ENCODE data around the gene NODAL.

The NODAL gene

GRCh38 chr10:70475661-70476060, 34.2 kb upstream of the NODAL start:
- no peaks in the 10 kb centered on the region for H3K9me3 Mint-ChIP-seq
- H3K36me3 Mint-ChIP-seq, result peaks cover 6% of the 10 kb centered on the region
- H3K4me1 Mint-ChIP-seq, result peaks cover 45% of the 10 kb centered on the region
- H3K27ac Mint-ChIP-seq, result peak overlapping the region; percentile 14
- H3K4me3 Mint-ChIP-seq, result no peak overlapping the region
- DNase-seq (ENCODE audit: low spot score in 2 of 2) (no peak), ATAC-seq (peak; percentile 38)

GRCh38 chr10:70474780-70475179, 33.3 kb upstream of the NODAL start:
- Mint-ChIP-seq H3K9me3 (no peaks in the 10 kb centered on the region), H3K27ac (no peak overlapping the region), H3K36me3 (peaks cover 6% of the 10 kb centered on the region), H3K4me1 (peaks cover 36% of the 10 kb centered on the region), H3K4me3 (no peak overlapping the region)
- DNase-seq (ENCODE audit: low spot score in 2 of 2) (no peak), ATAC-seq (no peak)

DNA sequence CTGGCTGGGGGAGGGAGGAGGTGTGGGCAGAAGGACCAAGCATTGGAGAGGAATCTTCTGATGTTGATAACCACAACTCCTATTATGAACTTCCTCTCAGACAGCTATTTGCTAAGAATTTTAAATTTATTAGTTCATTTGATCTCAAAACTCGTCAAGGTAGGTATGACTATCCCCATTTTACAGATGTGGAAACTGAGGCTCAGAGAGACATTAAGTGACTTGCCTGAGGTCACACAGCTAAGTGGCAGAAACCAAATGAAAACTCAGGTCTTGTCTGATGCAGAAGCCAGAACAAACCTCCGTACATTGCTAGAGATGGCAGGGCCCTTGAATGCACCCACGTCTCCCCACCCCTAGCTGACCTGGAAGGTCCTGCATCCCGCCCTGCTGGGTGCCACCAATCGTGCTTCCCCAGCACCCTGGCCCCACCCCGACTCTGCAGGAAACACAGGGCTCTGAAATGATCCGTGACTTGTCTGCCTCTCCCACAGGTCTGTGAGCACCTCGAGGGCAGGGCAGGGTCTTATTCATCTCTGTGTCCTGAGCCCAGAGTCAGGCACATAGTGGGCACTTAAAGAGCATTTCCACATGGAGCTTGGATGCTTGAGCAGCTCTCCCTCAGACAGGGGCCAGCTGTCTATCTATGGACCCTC, 31.4 kb upstream of the NODAL start:
- Mint-ChIP-seq H3K4me3 (no peak overlapping the region), H3K9me3 (no peaks in the 10 kb centered on the region), H3K4me1 (peaks cover 26% of the 10 kb centered on the region), H3K27ac (no peak overlapping the region), H3K36me3 (peaks cover 6% of the 10 kb centered on the region)
- DNase-seq (ENCODE audit: low spot score in 2 of 2) (no peak), ATAC-seq (no peak)

GRCh38 chr10:70466951-70467350, 25.5 kb upstream of the NODAL start:
- no peak for ATAC-seq
- no peaks in the 10 kb centered on the region for H3K36me3 Mint-ChIP-seq
- H3K4me1 Mint-ChIP-seq, result no peaks in the 10 kb centered on the region

DNA sequence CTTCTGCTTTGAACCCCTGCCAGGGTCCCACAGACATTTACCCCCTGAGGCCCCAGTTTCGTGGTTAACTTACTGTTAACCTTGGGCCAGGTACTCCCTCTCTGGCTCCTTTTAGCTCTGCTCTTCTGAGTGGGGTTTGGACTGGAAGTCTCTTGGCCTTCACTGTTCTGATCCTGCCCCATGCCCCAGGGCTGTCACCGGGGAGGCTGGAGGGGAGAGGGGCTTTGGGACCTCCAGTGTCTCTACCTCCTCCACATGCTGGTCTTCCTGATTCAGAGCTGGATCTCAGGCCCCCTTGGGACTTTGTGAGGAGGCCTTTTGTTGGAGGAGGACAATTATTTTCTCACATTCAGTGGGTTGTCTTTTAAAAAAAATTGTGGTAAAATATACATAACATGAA, 24.4 kb upstream of the NODAL start:
- Mint-ChIP-seq H3K4me3 (no peak overlapping the region), H3K27ac (no peak overlapping the region), H3K9me3 (no peaks in the 10 kb centered on the region), H3K36me3 (no peaks in the 10 kb centered on the region), H3K4me1 (no peaks in the 10 kb centered on the region)
- DNase-seq (ENCODE audit: low spot score in 2 of 2) (no peak), ATAC-seq (no peak)

More at GRCh38 chr10:70466951-70467350, 25.5 kb upstream of the NODAL start:
- no peak for DNase-seq (ENCODE audit: low spot score in 2 of 2)
- H3K9me3 Mint-ChIP-seq, result no peaks in the 10 kb centered on the region
- H3K27ac Mint-ChIP-seq, result peak overlapping the region; percentile 65
- no peak overlapping the region for H3K4me3 Mint-ChIP-seq

DNA sequence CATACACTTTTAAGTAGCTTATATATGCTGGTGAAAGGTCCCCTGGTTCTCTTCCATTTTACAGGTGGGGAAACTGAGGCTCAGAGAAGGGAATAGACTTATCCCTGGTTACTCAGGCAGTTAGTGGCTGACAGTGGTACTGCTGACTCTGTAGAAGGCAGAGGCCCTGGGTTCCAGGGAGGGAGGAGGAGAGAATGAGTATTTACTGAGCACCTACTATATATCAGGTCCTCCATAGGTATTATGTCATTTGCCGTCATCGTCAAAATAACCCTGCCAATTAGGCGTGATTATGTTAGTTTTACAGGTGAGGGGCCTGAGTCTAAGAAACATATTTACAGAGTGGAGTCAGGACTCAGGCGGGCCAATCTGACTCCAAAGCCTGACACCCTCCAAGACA, 23.8 kb upstream of the NODAL start:
- no peaks in the 10 kb centered on the region for H3K4me1 Mint-ChIP-seq
- H3K4me3 Mint-ChIP-seq, result no peak overlapping the region
- H3K9me3 Mint-ChIP-seq, result no peaks in the 10 kb centered on the region
- H3K27ac Mint-ChIP-seq, result no peak overlapping the region
- ATAC-seq, result no peak
- H3K36me3 Mint-ChIP-seq, result no peaks in the 10 kb centered on the region
- DNase-seq (ENCODE audit: low spot score in 2 of 2), result no peak

- Mint-ChIP-seq H3K27ac (no peak overlapping the region), H3K9me3 (no peaks in the 10 kb centered on the region), H3K4me1 (peaks cover 6% of the 10 kb centered on the region), H3K4me3 (no peak overlapping the region), H3K36me3 (no peaks in the 10 kb centered on the region)
- DNase-seq (ENCODE audit: low spot score in 2 of 2), result no peak
- ATAC-seq, result no peak
Observed at GRCh38 chr10:70462349-70462984, 21.0 kb upstream of the NODAL start.

- ATAC-seq (peak; percentile 62), DNase-seq (ENCODE audit: low spot score in 2 of 2) (peak in 1 of 2 donors; percentile 65)
- H3K4me3 Mint-ChIP-seq, result no peak overlapping the region
- no peak overlapping the region for H3K27ac Mint-ChIP-seq
- no peaks in the 10 kb centered on the region for H3K36me3 Mint-ChIP-seq
- no peaks in the 10 kb centered on the region for H3K9me3 Mint-ChIP-seq
- H3K4me1 Mint-ChIP-seq, result peaks cover 6% of the 10 kb centered on the region
Observed at GRCh38 chr10:70461397-70462348, 20.2 kb upstream of the NODAL start.

- Mint-ChIP-seq H3K4me3 (peak overlapping the region; percentile 14), H3K9me3 (no peaks in the 10 kb centered on the region), H3K36me3 (no peaks in the 10 kb centered on the region), H3K4me1 (peaks cover 6% of the 10 kb centered on the region), H3K27ac (no peak overlapping the region)
- no peak for DNase-seq (ENCODE audit: low spot score in 2 of 2)
- no peak for ATAC-seq
Observed at GRCh38 chr10:70459774-70460490, 18.5 kb upstream of the NODAL start.

DNA sequence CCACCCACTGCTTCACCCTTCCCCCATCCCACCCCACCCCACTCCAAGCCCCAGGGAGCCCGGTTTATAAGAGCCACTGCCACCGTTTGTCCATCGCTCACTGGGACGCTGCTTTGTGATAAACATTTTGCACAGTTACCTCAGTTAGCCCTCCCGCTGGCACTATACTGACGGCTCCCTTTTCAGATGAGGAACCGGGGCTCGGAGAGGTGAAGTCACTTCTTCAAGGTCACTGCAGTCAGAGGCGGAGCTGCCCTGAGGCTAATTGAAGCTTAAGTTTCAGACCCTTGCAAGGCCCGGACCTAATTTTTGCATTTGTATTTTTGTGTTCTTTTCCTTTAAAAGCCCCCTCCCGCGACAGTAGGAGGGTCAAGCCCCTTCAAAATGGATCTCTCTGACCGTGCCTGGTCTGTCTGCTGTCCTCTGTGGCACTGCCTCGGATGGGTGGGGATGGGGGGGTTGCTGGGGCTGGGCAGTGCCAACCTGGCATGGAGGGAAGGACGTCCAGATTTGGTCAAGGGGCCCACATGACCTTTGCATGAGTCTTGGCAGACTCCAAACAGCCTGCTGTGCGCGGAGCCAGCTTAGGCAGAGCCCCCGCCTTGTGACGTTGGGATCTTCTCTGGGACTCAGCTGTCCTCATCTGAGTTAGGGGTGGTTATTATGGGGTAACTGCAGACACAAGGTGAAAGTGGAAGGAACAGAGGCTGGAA, 17.7 kb upstream of the NODAL start:
- Mint-ChIP-seq H3K9me3 (no peaks in the 10 kb centered on the region), H3K4me3 (peak overlapping the region; percentile 38), H3K27ac (no peak overlapping the region), H3K4me1 (peaks cover 6% of the 10 kb centered on the region), H3K36me3 (no peaks in the 10 kb centered on the region)
- no peak for ATAC-seq
- DNase-seq (ENCODE audit: low spot score in 2 of 2), result no peak

DNA sequence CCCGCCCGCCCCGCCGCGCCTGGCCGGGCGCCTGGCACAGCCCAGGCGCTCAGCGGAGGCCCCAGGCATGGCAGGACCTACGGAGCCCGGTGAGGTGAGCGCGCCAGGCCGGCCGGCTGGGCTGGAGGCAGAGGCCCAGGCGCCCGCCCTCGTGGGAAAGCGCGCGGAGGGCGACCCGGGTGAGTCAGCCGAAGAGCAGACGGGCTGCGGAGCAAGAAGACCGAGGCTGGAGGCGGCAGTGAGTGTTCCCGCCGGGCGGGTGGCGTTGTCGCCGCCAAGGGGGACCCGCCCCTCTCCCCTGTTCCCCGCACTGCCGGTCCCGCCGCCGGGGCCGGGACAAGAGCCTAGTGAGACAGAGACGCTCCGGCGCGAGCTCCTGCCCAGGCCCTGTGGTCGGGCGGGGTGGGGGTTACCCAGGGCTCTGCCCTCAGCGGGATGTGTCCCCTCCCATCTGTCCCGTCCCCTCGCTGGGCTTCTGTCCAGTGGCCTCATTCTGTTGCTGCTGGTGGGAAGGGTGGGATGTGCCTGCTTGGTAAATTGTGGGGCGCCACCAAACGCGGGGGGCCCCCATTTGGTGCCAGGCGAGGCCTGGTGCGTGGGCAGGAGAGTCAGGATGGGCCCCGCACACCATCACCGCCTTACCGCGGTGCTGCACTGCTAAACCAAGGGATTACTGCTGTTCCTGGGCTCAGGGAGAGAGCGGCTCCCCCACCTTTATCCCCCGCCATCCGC, 17.0 kb upstream of the NODAL start:
- Mint-ChIP-seq H3K27ac (no peak overlapping the region), H3K4me3 (peak overlapping the region; percentile 38), H3K9me3 (no peaks in the 10 kb centered on the region), H3K36me3 (no peaks in the 10 kb centered on the region), H3K4me1 (peaks cover 6% of the 10 kb centered on the region)
- DNase-seq (ENCODE audit: low spot score in 2 of 2) (peak in 1 of 2 donors; percentile 36), ATAC-seq (peak; percentile 83)

DNA sequence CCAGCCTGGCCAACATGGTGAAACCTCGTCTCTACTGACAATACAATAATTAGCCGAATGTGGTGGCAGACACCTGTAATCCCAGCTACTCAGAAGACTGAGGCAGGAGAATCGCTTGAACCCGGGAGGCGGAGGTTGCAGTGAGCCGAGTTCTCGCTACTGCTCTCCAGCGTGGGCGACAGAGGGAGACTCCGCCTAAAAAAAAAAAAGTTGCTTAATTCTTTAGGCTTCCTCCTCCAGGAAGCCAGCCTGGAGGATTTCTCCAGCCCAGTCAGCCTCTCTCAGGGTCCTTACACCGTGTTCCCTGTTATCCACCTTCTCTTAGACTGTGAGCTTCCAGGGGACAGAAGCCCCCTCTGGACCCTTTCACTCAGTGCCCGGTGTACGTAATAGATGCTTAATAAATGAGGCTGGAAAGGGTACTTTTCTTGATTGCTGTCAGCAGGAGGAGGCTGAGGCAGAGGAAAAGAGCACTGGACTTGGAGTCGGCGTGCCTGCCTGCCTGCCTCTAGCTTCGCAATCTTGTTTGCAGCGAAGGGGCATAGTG, 16.4 kb upstream of the NODAL start:
- Mint-ChIP-seq H3K36me3 (no peaks in the 10 kb centered on the region), H3K4me3 (no peak overlapping the region), H3K4me1 (peaks cover 6% of the 10 kb centered on the region), H3K9me3 (no peaks in the 10 kb centered on the region), H3K27ac (no peak overlapping the region)
- ATAC-seq (no peak), DNase-seq (ENCODE audit: low spot score in 2 of 2) (no peak)

GRCh38 chr10:70456164-70456563, 14.7 kb upstream of the NODAL start:
- Mint-ChIP-seq H3K36me3 (no peaks in the 10 kb centered on the region), H3K9me3 (no peaks in the 10 kb centered on the region), H3K4me3 (no peak overlapping the region), H3K27ac (no peak overlapping the region), H3K4me1 (peaks cover 6% of the 10 kb centered on the region)
- ATAC-seq, result no peak
- no peak for DNase-seq (ENCODE audit: low spot score in 2 of 2)

GRCh38 chr10:70455213-70455630, 13.7 kb upstream of the NODAL start:
- H3K9me3 Mint-ChIP-seq, result no peaks in the 10 kb centered on the region
- DNase-seq (ENCODE audit: low spot score in 2 of 2) (no peak), ATAC-seq (no peak)
- H3K4me3 Mint-ChIP-seq, result no peak overlapping the region
- H3K36me3 Mint-ChIP-seq, result no peaks in the 10 kb centered on the region
- H3K4me1 Mint-ChIP-seq, result peaks cover 6% of the 10 kb centered on the region
- no peak overlapping the region for H3K27ac Mint-ChIP-seq

Data from stimulated activated effector memory CD8-positive, alpha-beta T cell treated with anti-CD3 and anti-CD28 coated beads, Interleukin-12 subunit alpha, Interleukin-12 subunit beta, amount 100 ng/mL, for 72 hours (primary cell).